HG03571 (cell line): Measurements from ENCODE around the gene ADRB2.
"Not testable (repeated sequence)": the region's sequence is repeated elsewhere in the genome, so short reads cannot be mapped to it uniquely, and the experiment has no call there.

Source experiments
- ATAC-seq: cut with Tn5 transposase; IDR thresholded peaks from one replicate; pipeline ENCODE4 v1.9.1; 2021; ENCODE audit not compliant: unreplicated experiment

ADRB2 gene

DNA sequence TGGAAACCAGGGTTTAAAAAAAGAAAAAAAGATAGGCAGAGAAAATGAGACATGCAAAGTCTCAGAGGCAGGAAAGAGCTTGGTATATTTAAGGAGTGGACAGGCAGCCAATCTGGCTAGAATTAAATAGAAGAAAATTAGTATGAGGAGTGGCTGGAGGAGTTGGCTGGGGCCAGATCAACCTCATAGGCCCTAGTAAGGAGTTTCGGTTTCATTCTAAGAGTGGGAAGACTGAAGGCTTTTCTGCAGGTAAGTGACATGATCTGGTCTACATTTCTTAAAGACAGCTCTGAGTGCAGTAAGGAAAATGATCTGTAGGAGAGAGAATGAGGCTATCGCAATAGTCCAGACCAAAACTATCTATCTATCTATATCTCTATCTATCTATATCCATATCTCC lies 27.5 kb downstream of the ADRB2 start:
- no peak for ATAC-seq

DNA sequence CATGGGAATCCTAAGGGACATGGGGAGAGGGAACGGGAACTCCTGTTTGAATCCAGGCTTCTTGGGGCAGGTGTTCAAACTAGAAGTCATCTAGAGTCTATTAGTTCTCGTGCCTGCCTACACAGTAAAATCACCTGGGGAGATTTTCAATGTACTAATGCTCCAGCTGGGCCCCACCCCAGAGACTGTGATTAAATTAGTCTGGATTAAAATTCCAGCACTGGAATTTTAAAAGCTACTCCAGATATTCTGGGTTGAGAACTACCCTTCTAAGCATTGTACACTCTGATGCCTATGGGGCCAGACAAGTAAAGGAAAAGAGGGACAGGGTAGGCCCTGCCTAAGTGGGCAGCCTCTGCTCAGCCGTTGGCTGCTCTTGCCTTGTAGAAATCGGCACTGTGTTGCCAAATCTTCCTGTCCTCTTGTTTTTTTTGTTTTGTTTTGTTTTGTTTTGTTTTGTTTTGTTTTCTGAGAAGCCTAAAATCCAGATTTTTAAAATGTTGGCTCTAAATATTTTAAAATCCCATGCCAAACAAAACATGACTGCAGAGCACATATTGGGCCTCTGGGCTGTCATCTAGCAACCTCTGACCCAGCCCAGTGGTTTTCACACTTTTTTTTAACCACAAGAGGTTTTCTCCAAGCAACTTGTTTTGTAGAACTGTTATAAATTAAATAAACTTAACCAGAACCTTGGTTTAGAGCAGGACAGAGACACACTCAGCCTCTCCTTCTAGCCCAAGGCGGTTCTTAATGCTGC lies 29.0 kb downstream of the ADRB2 start:
- ATAC-seq, result no peak

DNA sequence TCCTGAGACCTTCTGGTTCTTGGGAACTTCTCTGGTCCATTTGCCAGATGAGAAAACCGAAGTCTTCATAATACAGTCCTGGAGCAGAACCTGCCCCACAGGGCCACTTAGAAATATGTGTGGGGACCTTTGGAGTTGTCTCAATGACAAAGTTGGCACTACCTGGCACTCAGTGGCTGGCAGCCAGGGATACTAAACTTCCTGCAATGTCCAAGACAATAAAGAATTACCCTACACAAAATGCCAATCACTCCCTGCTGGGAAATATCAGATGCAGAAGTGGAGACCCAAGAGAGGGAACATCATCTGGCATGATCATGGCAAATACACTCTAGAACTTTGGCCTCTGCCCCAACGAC lies 29.6 kb downstream of the ADRB2 start:
- ATAC-seq, result no peak

DNA sequence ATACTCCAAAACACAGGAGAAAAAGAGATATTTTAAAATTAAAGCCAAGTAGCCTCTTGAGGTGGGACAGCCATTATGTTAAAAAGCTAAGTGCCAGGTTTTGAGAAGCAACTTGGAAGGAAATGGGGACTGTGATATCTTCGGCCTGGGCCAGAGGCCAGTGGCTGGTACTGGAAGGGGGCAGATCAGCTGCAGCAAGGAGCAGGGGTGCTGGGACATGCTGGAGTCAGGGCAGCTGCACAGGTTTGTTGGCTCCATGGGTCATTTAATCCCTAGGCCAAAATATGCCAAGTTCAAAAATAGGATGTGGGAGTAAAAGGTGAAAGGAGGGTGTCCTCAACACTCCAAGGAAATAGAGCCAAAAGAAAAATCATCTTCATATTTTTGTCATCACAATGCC lies 30.0 kb downstream of the ADRB2 start:
- ATAC-seq, result no peak

DNA sequence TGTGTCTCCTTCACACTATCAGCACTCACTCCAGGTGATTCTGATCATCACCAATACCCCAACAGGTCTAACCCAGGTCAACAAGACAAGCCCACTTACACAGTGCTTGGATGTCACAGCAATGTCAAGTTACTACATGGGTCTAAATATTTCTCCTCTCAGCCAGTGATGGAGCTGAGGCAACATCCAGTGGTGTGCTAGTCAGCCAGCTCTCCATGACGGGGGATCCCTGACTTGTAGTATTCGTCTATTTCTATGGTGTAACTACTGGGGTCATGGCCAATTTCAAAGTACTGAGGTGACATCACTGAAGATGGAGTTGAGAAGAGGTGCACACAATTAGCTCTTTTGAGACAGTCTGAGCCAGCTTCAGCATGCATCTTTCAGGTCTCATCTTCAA lies 31.1 kb downstream of the ADRB2 start:
- ATAC-seq, result no peak

DNA sequence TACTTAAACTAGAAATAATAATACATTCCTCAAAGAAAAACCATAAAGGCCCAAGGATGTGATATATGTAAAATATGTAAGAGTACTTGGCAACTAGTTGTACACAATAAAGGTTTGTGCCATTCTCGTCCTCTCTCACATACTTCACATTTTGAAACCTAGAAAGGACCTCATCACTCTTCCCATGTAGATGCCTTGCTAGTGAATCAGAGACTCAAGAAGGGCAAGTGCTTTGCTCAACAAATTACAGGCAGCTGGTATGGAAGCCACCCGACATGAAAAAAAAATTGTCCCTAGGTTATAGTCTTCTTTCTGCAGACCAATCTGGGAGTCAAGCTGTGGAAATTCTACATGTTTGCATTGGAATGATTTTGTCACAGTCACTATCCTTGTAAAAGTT lies 31.7 kb downstream of the ADRB2 start:
- ATAC-seq, result no peak

DNA sequence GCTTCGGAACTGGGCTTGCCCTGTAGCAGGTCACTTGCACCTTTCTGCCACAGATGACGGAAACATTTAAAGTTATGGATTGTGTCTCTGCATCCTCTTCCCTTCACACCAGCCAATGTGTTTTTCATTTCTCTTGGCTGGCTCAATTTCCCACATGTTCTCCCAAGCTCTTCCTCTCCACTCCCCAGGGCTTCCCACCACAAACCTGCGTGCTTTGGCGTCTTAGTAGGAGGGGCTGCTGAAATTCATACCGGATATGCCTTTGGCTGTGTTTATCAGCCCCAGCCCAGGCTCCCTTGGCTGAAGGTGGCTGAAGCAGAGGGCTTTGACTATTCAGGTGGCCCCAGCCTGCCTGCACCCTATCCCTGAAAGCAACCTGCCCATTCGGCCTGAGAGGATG lies 32.1 kb downstream of the ADRB2 start:
- no peak for ATAC-seq

GRCh38 chr5:148859703-148860102 lies 33.3 kb downstream of the ADRB2 start:
- no peak for ATAC-seq

DNA sequence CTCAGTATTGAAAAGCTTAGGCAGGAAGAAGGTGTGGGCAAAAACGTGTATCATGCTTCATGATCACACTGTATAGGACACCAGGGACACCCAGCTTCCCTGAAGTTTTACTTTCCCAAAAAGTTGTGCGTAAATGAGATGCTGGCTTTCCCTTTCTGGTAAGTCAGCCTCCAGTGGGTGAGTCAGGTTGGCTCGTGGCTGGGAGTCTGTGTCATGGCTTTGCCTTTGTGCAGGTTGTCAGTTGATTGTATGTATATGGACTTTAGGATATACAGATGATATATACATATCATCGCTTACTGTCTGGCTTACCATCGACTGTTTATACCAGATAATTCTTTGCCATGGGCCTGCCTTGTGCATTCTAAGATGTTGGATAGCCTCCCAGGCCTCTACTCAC lies 34.2 kb downstream of the ADRB2 start:
- ATAC-seq, result no peak

GRCh38 chr5:148861088-148861487 lies 34.7 kb downstream of the ADRB2 start:
- no peak for ATAC-seq

GRCh38 chr5:148861696-148862095 lies 35.3 kb downstream of the ADRB2 start:
- ATAC-seq, result no peak

GRCh38 chr5:148864113-148864841 lies 37.9 kb downstream of the ADRB2 start:
- no peak for ATAC-seq

DNA sequence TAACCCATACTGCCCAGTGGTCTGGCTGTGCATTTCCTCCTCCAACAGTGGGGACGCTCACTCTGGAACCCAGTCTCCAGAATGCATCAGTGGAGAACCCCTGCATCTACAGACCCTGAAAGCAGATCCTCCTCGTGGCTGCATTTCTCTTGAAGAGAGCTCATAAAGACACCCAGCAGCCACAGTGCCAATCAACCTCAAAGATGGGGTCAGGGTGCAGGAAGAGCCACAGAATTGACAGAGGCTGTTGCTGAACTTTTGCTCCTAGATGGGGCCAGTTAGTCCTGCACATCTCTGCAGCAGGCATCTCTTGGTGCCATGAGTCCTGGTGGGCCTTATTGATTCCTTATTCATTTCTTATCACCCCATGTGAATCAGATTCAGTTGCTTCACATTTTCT lies 39.6 kb downstream of the ADRB2 start:
- ATAC-seq, result no peak

DNA sequence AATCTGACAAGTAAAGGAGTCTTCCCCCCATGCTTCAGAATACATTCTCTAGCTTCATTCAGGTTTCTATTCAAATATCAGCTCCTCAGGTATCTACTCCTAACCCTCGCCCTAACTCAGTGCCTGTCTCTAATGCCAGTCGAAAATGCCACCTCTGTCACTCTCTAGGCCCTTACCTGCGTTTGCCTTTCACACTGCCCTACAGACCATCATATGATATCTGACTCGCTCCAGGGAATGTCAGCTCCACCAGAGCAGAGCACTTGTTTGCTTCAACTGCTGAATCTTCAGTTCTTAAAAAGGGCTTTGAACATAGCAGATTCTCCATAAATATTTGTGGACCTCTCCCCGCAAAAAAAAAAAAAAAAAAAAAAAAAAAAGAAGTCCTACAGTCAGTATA lies 46.7 kb downstream of the ADRB2 start:
- no peak for ATAC-seq

- no peak for ATAC-seq
These were observed 47.5 kb downstream of the ADRB2 start for GRCh38 chr5:148873690-148874485.

GRCh38 chr5:148875205-148875875 lies 48.9 kb downstream of the ADRB2 start:
- ATAC-seq, result no peak

GRCh38 chr5:148877436-148877835 lies 51.0 kb downstream of the ADRB2 start:
- ATAC-seq, result not testable (repeated sequence)
